ENCODE data around the gene SLC66A1.
"Not testable (repeated sequence)": the region's sequence is repeated elsewhere in the genome, so short reads cannot be mapped to it uniquely, and the experiment has no call there.

The SLC66A1 gene, protein sequence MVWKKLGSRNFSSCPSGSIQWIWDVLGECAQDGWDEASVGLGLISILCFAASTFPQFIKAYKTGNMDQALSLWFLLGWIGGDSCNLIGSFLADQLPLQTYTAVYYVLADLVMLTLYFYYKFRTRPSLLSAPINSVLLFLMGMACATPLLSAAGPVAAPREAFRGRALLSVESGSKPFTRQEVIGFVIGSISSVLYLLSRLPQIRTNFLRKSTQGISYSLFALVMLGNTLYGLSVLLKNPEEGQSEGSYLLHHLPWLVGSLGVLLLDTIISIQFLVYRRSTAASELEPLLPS

DNA sequence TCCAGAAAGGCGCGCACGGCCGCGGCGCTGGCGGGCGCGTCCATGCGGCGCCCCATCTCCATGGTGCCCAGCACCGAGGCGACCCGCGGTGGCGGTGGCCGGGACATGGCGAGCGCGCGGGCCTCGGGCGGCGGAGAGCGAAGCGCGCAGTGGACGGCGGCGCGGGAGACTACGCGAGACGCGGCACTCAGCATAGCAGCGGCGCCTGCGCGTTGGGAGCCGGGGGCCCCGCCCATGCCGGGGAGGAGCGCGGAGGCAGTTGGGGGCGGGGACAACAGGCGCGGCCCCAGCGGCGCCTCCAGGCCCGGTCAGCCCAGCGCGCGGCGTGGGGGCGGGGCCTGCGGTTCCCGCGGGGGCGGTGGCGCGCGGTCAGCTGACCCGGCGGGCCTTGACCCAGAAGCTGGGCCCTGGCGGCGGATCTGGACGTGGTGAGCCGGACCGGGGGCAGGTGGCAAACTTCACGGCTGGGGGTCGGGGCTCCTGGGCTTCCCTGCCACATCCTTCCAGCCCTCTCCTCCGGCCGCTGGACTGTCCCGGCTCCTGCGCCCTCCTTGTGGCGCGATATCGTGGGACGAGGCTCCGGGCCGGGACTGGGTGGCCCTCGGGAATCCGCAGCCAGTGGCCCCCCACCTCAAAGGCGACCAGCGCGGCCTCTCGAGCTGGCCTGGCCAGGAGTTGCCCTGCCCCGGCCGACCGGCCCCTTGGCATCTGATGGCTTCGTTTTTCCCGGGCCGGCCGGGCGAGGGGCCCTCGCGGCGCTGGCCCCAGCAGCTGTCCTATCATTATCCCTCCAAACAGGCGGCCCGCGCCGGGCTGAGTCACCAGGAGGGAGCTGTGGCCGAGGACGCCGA lies at the start of gene SLC66A1, which contains the start of gene AKR7A2:
TSS of gene SLC66A1 (plus strand) at position 396 of the 851 bp plus-strand sequence. CDS start 5,352 bp downstream, outside the sequence.
TSS of gene AKR7A2 (minus strand) at position 214 of the 851 bp plus-strand sequence. CDS start at position 194, 20 bp downstream.
- ATAC-seq, result peak; percentile 90 to 95

GRCh38 chr1:19262744-19263143 lies 49.4 kb upstream of the SLC66A1 start:
- no peak for ATAC-seq

DNA sequence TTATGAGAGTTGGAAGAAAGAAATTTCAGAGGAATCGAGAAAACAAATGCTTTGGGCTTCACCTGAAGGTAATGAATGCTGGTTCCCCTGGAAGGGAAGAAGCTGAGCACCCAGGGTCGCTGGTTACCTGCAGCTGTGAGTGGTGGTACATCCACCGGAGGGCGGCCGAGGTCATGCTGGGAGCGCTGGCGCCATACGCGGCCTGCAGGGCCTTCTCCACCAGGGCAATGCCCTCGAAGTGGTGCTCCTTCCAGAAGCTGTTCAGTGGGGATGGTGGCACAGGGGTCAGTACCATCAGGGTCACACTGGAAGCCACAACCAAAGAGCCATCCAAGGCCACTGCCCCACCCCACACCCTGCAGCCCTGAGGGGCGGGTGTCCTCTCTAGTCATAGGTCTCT lies 43.7 kb upstream of the SLC66A1 start:
- ATAC-seq, result no peak

GRCh38 chr1:19269427-19270342 lies 42.4 kb upstream of the SLC66A1 start:
- ATAC-seq, result not testable (repeated sequence)

GRCh38 chr1:19270343-19270730 lies 41.8 kb upstream of the SLC66A1 start:
- ATAC-seq, result not testable (repeated sequence)

DNA sequence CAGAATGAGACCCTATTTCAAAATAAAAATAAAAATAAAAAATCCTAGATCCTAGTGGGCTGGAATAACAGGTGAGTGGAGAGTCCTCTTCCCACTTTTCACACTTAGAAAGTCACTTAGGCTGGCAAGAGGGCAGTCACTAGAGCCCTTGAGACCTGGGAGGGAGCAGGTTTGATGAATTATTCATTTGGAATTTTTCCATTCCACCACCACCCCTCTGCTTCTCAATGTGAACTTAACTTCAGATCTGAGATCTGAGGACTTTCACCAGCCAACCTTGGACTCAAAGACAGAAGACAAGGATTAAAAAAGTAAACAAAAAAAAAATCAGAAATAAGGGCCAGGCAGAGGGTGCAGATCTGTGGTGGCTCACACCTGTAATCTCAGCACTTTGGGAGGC lies 40.1 kb upstream of the SLC66A1 start:
- ATAC-seq, result no peak

DNA sequence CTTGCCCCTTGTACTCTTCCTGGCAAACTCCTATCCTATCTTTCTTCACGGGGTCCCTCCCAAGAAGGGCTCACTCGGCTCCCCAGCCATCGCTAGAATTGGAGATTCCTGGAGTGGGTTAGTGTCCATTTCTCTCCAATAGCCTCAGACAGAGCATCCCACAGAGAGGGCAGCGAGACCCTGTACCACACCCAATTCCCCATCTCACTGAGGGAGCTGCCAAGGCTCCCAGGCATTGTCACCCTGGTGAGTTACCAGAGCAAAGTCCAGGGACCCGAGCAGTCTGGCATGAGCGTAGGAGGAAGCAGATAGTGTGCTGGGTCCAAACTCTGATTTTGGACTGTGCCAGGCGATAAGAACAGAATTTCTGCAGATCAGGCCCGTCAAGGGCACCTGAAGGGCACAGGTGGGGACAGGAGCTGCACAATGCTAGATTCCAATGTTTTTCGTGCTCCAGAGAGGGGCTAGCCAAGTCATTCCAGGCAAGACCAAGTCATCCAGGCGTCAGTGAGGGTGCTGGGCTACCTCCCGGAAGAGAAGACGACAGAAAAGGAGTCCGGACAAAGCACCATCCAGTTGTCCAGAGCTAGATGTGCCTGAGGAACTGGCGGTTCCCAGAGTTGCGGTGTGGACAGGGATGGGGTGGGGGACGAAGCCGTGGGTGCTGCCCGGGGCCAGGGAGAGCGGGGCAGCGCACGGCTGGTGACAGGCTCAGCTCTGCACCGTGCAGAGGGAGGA lies 38.9 kb upstream of the SLC66A1 start:
- ATAC-seq, result no peak

GRCh38 chr1:19273844-19274531 lies 38.1 kb upstream of the SLC66A1 start:
- not testable (repeated sequence) for ATAC-seq

DNA sequence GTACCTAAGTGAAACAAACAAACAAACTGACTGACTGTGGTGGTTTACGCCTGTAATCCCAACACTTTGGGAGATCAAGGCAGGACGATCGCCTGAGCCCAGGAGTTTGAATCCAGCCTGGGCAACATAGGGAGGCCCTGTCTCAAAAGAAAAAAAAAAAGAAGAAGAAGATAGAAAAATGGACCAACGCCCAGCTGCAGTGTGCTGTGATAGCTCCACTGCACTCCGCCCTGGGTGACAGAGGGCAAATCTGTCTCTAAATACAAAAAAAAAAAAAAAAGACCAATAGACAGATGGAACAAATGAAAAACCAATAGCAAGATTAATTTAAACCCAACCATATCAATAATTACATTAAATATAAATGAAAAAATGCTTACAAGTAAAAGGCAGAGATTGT lies 37.5 kb upstream of the SLC66A1 start:
- ATAC-seq, result no peak

DNA sequence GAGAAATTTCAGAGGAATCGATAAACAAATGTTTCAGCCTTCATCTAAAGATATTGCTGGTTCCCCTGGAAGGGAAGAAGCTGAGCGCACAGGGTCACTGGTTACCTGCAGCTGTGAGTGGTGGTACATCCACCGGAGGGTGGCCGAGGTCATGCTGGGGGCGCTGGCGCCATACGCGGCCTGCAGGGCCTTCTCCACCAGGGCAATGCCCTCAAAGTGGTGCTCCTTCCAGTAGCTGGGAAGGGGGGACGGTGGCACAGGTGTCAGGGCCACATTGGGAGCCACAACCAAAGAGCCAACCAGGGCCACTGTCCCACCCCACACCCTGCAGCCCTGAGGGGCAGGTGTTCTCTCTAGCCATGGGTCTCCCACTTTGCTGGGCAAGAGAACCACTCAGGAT lies 28.2 kb upstream of the SLC66A1 start:
- no peak for ATAC-seq

GRCh38 chr1:19284881-19285280 lies 27.2 kb upstream of the SLC66A1 start:
- ATAC-seq, result no peak

DNA sequence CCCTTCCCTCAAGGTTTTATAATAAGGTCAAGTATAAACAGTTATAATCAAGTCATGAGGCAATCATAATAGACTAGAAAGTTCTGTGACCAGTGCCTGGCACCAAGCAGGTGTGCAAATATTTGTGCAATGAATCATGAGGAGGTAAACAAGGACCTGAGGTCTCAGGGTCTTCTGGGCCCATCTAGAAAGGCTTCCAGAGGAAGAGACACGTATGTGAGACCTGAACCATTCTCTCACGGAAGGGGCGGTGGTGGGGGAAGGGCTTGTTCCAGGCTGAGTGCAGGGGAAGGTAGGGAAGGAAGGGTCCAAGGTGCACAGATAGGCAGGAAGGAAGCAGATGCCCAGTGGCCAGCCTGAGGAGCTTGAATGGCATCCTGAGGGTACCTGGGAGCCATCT lies 26.8 kb upstream of the SLC66A1 start:
- not testable (repeated sequence) for ATAC-seq

GRCh38 chr1:19285807-19286206 lies 26.3 kb upstream of the SLC66A1 start:
- ATAC-seq, result not testable (repeated sequence)

DNA sequence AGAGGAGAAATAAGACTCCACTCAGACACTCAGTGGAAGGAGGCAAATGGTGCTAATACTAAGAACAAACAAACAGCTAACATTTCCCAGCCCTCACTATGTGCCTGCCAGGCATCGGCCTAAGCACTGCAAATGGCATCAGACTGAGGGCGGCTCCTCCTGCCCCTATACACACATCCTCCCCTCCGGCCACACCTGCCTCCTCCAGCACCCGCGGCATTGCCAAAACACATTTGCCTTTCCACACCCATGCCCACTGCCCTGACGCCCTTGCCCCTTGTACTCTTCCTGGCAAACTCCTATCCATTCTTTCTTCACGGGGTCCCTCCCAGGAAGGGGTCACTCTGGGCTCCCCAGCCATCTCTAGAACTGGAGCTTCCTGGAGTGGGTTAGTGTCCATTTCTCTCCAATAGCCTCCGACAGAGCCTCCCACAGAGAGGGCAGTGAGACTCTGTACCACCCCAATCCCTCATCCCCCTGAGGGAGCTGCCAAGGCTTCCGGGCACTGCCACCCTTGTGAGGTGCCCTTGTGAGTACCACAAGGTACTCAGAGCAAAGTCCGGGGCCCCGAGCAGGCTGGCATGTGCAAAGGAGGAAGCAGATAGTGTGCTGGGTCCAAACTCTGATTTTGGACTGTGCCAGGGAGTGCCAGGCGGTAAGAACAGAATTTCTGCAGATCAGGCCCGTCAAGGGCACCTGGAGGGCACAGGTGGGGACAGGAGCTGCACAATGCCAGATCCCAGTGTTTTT lies 24.5 kb upstream of the SLC66A1 start:
- no peak for ATAC-seq

GRCh38 chr1:19288324-19289241 lies 23.5 kb upstream of the SLC66A1 start, which contains the start of gene AKR7A3:
AKR7A3 (minus strand) TSS chr1:19288770; CDS start chr1:19288709, 61 bp downstream.
- ATAC-seq, result peak; percentile 93 to 96

- no peak for ATAC-seq
These were observed 22.9 kb upstream of the SLC66A1 start for GRCh38 chr1:19289244-19289643.

DNA sequence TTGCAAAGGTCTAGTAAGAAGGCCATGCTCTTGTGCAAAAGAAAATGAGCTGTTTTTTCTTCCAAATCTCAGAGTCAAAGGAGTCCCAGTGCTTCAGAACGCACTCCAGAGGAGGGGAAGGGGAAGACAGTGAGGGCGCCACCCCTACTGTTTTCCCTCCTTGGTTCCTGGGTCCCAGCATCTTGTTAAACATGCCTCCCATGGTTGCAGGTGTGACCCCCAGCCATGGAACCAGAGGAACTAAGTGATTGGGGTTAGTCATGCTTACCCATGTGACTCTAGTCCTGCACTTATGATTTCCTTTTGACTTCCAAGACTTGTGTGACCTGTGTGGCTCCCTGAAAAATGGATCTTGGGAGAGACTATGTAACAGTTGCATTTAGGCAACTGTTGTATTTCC lies 17.5 kb upstream of the SLC66A1 start:
- ATAC-seq, result no peak

- ATAC-seq, result no peak
These were observed 11.9 kb upstream of the SLC66A1 start for GRCh38 chr1:19300211-19300610.

GRCh38 chr1:19304081-19304480 lies 8.0 kb upstream of the SLC66A1 start:
- ATAC-seq, result not testable (repeated sequence)

Measured in activated CD4-positive, CD25-positive, alpha-beta regulatory T cell treated with anti-CD3 and anti-CD28 coated beads, Interleukin-2, amount 50 U/mL, for 24 hours (primary cell).